Caco-2 (cell line): ENCODE measurements around the gene FOXJ3. TPM values are rescaled to one million over a fixed set of nuclear protein-coding genes. Genes with fewer than 3 reads are reported as not detected.

Experiments used
- BruUV-seq: library from RNA; stranded (reverse); fragments of 400-500 nt; replicated peaks from 2 replicates; lab custom pipeline; 2021; lab: Mats Ljungman, UMichigan
- CTCF ChIA-PET: fragments of 300-600 bp; sonication (Branson Sonifier 250); formaldehyde crosslinking; loops from one replicate; lab custom pipeline; 2022; ENCODE audit warnings: antibody characterized with exemption; lab: Charles Lee
- POLR2A ChIA-PET: fragments of 300-600 bp; sonication (Branson Sonifier 250); formaldehyde crosslinking; loops from one replicate; lab custom pipeline; 2022; ENCODE audit warnings: antibody characterized with exemption; lab: Charles Lee
- DNase-seq, 2 experiments: peaks; one replicate each; pipeline versions ENCODE4 v3.0.0 to v3.0.0-alpha.2; 2020 to 2022
- H3K27me3 ChIP-seq: replicated peaks from 2 replicates; pipeline ENCODE4 v1.6.0; 2011; ENCODE audit warnings: low read length; ENCODE audit not compliant: control insufficient read depth, insufficient read depth
- H3K36me3 ChIP-seq: 2 replicates; pipeline ENCODE4 v1.5.1; 2011; ENCODE audit warnings: low read length; ENCODE audit not compliant: control insufficient read depth, insufficient read depth
- H3K4me1 ChIP-seq: fragments of 250-450 bp; sonication (Bioruptor Pico); 2 replicates; pipeline ENCODE4 v1.5.1; 2020; ENCODE audit warnings: mild to moderate bottlenecking
- H3K4me3 ChIP-seq: 2 replicates; pipeline ENCODE4 v1.5.1; 2011; ENCODE audit warnings: low read depth, mild to moderate bottlenecking, control low read depth, low read length
- H3K9me3 ChIP-seq: fragments of 250-450 bp; sonication (Bioruptor Pico); 2 replicates; pipeline ENCODE4 v1.5.1; 2020; ENCODE audit warnings: mild to moderate bottlenecking, moderate library complexity
- H3K27ac Mint-ChIP-seq: one replicate; pipeline ENCODE4 v1.8.0; 2022; ENCODE audit warnings: mixed read lengths; ENCODE audit not compliant: unreplicated experiment
- H3K27me3 Mint-ChIP-seq: one replicate; pipeline ENCODE4 v1.8.0; 2022; ENCODE audit warnings: mixed read lengths; ENCODE audit not compliant: insufficient read depth, unreplicated experiment
- H3K36me3 Mint-ChIP-seq: one replicate; pipeline ENCODE4 v1.8.0; 2022; ENCODE audit warnings: mild to moderate bottlenecking, mixed read lengths; ENCODE audit not compliant: insufficient read depth, unreplicated experiment
- H3K4me1 Mint-ChIP-seq: one replicate; pipeline ENCODE4 v1.8.0; 2022; ENCODE audit warnings: low read depth, mixed read lengths; ENCODE audit not compliant: unreplicated experiment
- H3K4me3 Mint-ChIP-seq: one replicate; pipeline ENCODE4 v1.8.0; 2022; ENCODE audit warnings: mild to moderate bottlenecking, moderate library complexity, mixed read lengths; ENCODE audit not compliant: unreplicated experiment
- H3K9me3 Mint-ChIP-seq: one replicate; pipeline ENCODE4 v1.8.0; 2022; ENCODE audit warnings: mixed read lengths; ENCODE audit not compliant: unreplicated experiment
- intact Hi-C: fragments of 100-400 bp; cut with micrococcal nuclease; formaldehyde crosslinking; loops from one replicate; pipeline ENCODE4 v1.10.0; 2022; ENCODE audit not compliant: unreplicated experiment
- total RNA-seq: library from RNA; stranded (reverse); gene quantifications from 2 replicates; pipeline ENCODE4 v1.2.3, GENCODE V29; 2022
- TF ChIP-seq, protein P1 (sequence below), 2 experiments: fragments of 200-600 bp in 1 of 2; IDR thresholded peaks; 1 replicate in 1 of 2; 2 replicates in 1 of 2; pipeline versions ENCODE4 v1.5.1 to v1.8.0; 2011 to 2022; ENCODE audit warnings: antibody characterized with exemption in 1 of 2, control low read depth in 1 of 2, inconsistent platforms in 1 of 2, low read depth in 1 of 2, low read length in 1 of 2, mild to moderate bottlenecking in 1 of 2, moderate library complexity in 1 of 2; ENCODE audit not compliant: insufficient read depth in 1 of 2, severe bottlenecking in 1 of 2, unreplicated experiment in 1 of 2

FOXJ3 gene
- total RNA-seq, 1 experiment from 2014 or later = 60.2 TPM

DNA sequence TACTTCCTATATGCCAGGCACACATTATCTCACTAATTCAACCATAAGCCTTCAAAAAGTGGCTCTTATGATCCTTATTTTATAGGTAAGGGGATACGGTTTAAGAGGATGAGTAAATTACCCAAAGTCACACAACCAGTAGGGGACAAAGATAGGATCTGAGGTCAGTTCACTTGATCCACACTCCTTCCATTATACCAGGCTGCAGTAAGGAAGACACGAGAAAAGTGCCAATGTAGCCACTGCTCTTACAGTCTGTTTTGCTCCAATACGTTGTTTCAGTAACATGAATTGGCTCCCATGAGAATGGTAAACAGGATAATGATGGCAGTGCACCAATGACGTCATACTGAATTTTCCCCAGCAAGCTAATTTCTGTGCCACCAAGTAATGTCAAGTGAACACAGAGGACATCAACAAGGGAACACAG is 155.1 kb downstream of the FOXJ3 start:
- H3K9me3 ChIP-seq = no peaks in the 10 kb centered on the region
- no peak for DNase-seq
- H3K4me3 ChIP-seq = no peak overlapping the region
- no peaks in the 10 kb centered on the region for H3K27me3 ChIP-seq
- intact Hi-C loops = loop anchor here (10.0 kb wide), 2 partner anchors 135 to 285 kb away; partner anchors contain the start of gene CCDC30
- peaks cover 2% of the 10 kb centered on the region for H3K36me3 ChIP-seq
- H3K4me1 ChIP-seq = peaks cover 19% of the 10 kb centered on the region; the same call in 1 of the 2 replicates
- Mint-ChIP-seq H3K27ac (no peak overlapping the region), H3K9me3 (no peaks in the 10 kb centered on the region), H3K4me1 (peaks cover 14% of the 10 kb centered on the region), H3K27me3 (no peaks in the 10 kb centered on the region), H3K36me3 (peaks cover 40% of the 10 kb centered on the region), H3K4me3 (no peak overlapping the region)
- TF ChIP-seq, protein P1, sequence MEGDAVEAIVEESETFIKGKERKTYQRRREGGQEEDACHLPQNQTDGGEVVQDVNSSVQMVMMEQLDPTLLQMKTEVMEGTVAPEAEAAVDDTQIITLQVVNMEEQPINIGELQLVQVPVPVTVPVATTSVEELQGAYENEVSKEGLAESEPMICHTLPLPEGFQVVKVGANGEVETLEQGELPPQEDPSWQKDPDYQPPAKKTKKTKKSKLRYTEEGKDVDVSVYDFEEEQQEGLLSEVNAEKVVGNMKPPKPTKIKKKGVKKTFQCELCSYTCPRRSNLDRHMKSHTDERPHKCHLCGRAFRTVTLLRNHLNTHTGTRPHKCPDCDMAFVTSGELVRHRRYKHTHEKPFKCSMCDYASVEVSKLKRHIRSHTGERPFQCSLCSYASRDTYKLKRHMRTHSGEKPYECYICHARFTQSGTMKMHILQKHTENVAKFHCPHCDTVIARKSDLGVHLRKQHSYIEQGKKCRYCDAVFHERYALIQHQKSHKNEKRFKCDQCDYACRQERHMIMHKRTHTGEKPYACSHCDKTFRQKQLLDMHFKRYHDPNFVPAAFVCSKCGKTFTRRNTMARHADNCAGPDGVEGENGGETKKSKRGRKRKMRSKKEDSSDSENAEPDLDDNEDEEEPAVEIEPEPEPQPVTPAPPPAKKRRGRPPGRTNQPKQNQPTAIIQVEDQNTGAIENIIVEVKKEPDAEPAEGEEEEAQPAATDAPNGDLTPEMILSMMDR (IDR thresholded peaks at IDR 0.05; ENCODE audit: insufficient read depth in 1 of 2, low read depth in 1 of 2, low read length in 1 of 2, severe bottlenecking in 1 of 2, unreplicated experiment in 1 of 2) = no peak
- POLR2A ChIA-PET = no interaction called here
- CTCF ChIA-PET = no interaction called here
- no TSS peak for BruUV-seq

DNA sequence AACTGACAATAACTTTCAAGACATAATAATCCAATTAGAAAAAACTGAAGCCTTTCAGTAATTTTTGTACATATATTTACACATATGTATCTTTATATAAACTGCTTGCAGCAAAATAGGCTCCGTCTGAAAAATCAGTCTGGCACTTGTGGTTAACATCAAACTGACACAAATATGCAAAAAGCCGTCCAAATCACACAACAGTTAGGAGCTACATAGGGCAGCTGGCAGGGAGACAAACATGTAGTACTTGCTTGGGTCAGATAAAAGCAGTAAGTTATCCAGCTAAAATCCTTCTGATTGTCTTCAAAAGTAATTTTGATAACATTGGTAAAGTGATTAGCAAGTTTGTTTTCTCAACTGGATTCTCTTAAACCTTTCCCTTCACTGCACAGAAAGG is 155.8 kb downstream of the FOXJ3 start:
- H3K4me3 Mint-ChIP-seq = no peak overlapping the region
- Histone ChIP-seq H3K9me3 (no peaks in the 10 kb centered on the region), H3K27me3 (no peaks in the 10 kb centered on the region), H3K4me3 (no peak overlapping the region), H3K36me3 (no peaks in the 10 kb centered on the region; the same call in 1 of the 2 replicates), H3K4me1 (peaks cover 16% of the 10 kb centered on the region; the same call in 1 of the 2 replicates)
- H3K27ac Mint-ChIP-seq = no peak overlapping the region
- no peaks in the 10 kb centered on the region for H3K27me3 Mint-ChIP-seq
- CTCF ChIA-PET = no interaction called here
- no peak for DNase-seq
- TF ChIP-seq, protein P1 (IDR thresholded peaks at IDR 0.05; ENCODE audit: insufficient read depth in 1 of 2, low read depth in 1 of 2, low read length in 1 of 2, severe bottlenecking in 1 of 2, unreplicated experiment in 1 of 2) = no peak
- intact Hi-C loops = loop anchor here (10.0 kb wide), 2 partner anchors 136 to 286 kb away; partner anchors contain the start of gene CCDC30
- H3K4me1 Mint-ChIP-seq = peaks cover 8% of the 10 kb centered on the region
- no TSS peak for BruUV-seq
- POLR2A ChIA-PET = no interaction called here
- H3K36me3 Mint-ChIP-seq = peaks cover 37% of the 10 kb centered on the region
- H3K9me3 Mint-ChIP-seq = no peaks in the 10 kb centered on the region

DNA sequence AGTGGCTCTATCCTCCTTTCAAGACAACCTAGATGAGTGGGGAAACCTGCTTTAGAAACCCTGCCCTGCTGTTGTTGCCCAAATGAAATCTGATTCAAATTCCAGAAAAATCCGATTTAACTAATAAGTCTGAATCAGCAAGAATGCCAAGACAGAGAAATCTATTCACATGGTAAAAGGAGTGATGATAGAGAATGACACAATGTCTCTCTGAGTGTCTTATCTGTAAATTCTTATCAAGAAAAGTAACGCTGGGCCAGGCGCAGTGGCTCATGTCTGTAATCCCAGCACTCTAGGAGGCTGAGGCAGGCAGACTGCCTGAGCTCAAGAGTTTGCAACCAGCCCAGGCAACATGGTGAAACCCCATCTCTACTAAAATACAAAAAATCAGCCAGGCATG is 156.8 kb downstream of the FOXJ3 start:
- H3K27me3 ChIP-seq = no peaks in the 10 kb centered on the region
- TF ChIP-seq, protein P1 (IDR thresholded peaks at IDR 0.05; ENCODE audit: insufficient read depth in 1 of 2, low read depth in 1 of 2, low read length in 1 of 2, severe bottlenecking in 1 of 2, unreplicated experiment in 1 of 2) = no peak
- ChIA-PET CTCF (no interaction called here), POLR2A (no interaction called here)
- H3K36me3 ChIP-seq = no peaks in the 10 kb centered on the region; the same call in 1 of the 2 replicates
- H3K27ac Mint-ChIP-seq = no peak overlapping the region
- H3K4me1 ChIP-seq = peaks cover 10% of the 10 kb centered on the region; the same call in 1 of the 2 replicates
- peaks cover 37% of the 10 kb centered on the region for H3K36me3 Mint-ChIP-seq
- intact Hi-C loops = loop anchor here (10.0 kb wide), 2 partner anchors 137 to 287 kb away; partner anchors contain the start of gene CCDC30
- no peaks in the 10 kb centered on the region for H3K9me3 ChIP-seq
- H3K27me3 Mint-ChIP-seq = no peaks in the 10 kb centered on the region
- no TSS peak for BruUV-seq
- DNase-seq = no peak
- H3K9me3 Mint-ChIP-seq = no peaks in the 10 kb centered on the region
- no peak overlapping the region for H3K4me3 Mint-ChIP-seq
- no peak overlapping the region for H3K4me3 ChIP-seq
- H3K4me1 Mint-ChIP-seq = peaks cover 5% of the 10 kb centered on the region
